Measurements from ENCODE around the gene KBTBD7. TPM values are rescaled to one million over a fixed set of nuclear protein-coding genes. Genes with fewer than 3 reads are reported as not detected.

The KBTBD7 gene
- total and polyA plus RNA-seq, 2 of the 13 experiments (the other 11 are each of a cell fraction or from before 2014, with no cell fraction given), result 3.6 to 9.0 TPM

DNA sequence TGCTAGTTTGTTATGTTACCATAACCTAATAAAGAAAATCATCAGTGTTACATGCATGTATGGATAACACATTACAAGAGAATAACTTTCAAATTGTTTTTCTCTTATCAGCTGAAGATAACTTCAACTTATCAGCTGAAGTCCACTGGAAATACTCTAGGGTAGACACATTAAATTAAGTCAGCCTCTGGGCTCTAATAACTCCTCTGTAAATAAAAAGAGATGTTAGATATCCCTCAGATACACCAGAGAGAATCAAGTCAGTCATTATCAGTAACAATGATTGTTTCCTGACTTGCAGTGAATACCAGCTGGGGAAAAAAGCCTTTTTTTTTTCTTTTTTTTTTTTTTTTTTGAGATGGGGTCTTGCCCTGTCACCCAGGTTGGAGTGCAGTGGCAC, 1.6 kb upstream of the KBTBD7 start (continued):
- TF ChIP-seq, protein P1, sequence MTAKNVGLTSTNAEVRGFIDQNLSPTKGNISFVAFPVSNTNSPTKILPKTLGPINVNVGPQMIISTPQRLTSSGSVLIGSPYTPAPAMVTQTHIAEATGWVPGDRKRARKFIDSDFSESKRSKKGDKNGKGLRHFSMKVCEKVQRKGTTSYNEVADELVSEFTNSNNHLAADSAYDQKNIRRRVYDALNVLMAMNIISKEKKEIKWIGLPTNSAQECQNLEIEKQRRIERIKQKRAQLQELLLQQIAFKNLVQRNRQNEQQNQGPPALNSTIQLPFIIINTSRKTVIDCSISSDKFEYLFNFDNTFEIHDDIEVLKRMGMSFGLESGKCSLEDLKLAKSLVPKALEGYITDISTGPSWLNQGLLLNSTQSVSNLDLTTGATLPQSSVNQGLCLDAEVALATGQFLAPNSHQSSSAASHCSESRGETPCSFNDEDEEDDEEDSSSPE (CRISPR knock-in tag; IDR thresholded peaks at IDR 0.05), result no peak
- TF ChIP-seq, protein P2, sequence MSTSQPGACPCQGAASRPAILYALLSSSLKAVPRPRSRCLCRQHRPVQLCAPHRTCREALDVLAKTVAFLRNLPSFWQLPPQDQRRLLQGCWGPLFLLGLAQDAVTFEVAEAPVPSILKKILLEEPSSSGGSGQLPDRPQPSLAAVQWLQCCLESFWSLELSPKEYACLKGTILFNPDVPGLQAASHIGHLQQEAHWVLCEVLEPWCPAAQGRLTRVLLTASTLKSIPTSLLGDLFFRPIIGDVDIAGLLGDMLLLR (CRISPR knock-in tag; IDR thresholded peaks at IDR 0.05), result no peak
- TF ChIP-seq, protein P3, sequence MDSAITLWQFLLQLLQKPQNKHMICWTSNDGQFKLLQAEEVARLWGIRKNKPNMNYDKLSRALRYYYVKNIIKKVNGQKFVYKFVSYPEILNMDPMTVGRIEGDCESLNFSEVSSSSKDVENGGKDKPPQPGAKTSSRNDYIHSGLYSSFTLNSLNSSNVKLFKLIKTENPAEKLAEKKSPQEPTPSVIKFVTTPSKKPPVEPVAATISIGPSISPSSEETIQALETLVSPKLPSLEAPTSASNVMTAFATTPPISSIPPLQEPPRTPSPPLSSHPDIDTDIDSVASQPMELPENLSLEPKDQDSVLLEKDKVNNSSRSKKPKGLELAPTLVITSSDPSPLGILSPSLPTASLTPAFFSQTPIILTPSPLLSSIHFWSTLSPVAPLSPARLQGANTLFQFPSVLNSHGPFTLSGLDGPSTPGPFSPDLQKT (CRISPR knock-in tag; IDR thresholded peaks at IDR 0.05; ENCODE audit: borderline replicate concordance), result no peak

- BruUV-seq (replicated peaks), result no TSS peak
- Histone ChIP-seq H3K4me3 (replicated peaks in 1 of 3; ENCODE audit: insufficient read depth in 1 of 3, low read depth in 2 of 3, low read length in 3 of 3) (peak overlapping the region in 2 of 3 experiments; percentile 57 to 89; a peak in 4 of 6 replicates), H3K4me1 (ENCODE audit: insufficient read depth, low read length) (peaks cover 57% of the 10 kb centered on the region), H3K9me3 (ENCODE audit: low read length) (no peaks in the 10 kb centered on the region), H3K4me2 (ENCODE audit: low read depth, low read length) (peak overlapping the region; percentile 87), H4K20me1 (ENCODE audit: insufficient read depth, low read length) (no peaks in the 10 kb centered on the region), H3K27ac (ENCODE audit: extremely low read length, insufficient read depth, low read length) (no peak overlapping the region), H3K27me3 (ENCODE audit: control insufficient read depth in 1 of 2, insufficient read depth in 2 of 2, low read length in 2 of 2) (no peaks in the 10 kb centered on the region; a peak in 1 of 5 replicates), H3K79me2 (ENCODE audit: insufficient read depth, low read length) (peaks cover 21% of the 10 kb centered on the region), H2AFZ (ENCODE audit: low read length) (no peak overlapping the region), H3K9ac (ENCODE audit: insufficient read depth, low read depth, low read length) (peak overlapping the region; percentile 91), H3K36me3 (replicated peaks in 1 of 2; ENCODE audit: control insufficient read depth in 1 of 2, insufficient read depth in 2 of 2, low read length in 2 of 2) (no peaks in the 10 kb centered on the region)
- intact Hi-C loops (cut with micrococcal nuclease; ENCODE audit: unreplicated experiment) (loop anchor here (10.0 kb wide), 1 partner anchor 119 kb away; no protein-coding TSS in a partner anchor), in situ Hi-C loops (cut with HindIII; ENCODE audit: extremely low pct_ligation_motif_present, low pct_unique_long_range_greater_than_20kb) (loop anchor here (5.0 to 10.0 kb wide), 2 partner anchors 61 to 129 kb away; partner anchors contain the start of genes KBTBD6 and WBP4)
- ATAC-seq (no peak), FAIRE-seq (no peak), DNase-seq (ENCODE audit: low spot score) (no peak)
- ChIA-PET CTCF (ENCODE audit: low intra/inter-chr PET ratio, low total read pairs) (no interaction called here), POLR2A (interaction anchor here (1.1 kb wide), 1 partner anchor 61 kb away, joined by 3 read pairs; the partner anchor contains the start of gene KBTBD6)
- WGBS (ENCODE audit: low lambda C conversion rate), result 98% methylated on average over 17 of the region's 18 CpGs
- TF ChIP-seq CHD4 (IDR thresholded peaks at IDR 0.05; ENCODE audit: borderline replicate concordance, low read length) (no peak), ZNF484 (CRISPR knock-in tag; IDR thresholded peaks at IDR 0.05; ENCODE audit: borderline replicate concordance, low read depth) (0 out of 2 replicates have a peak, but pooled peaks have one; percentile 24), HIVEP1 (CRISPR knock-in tag; IDR thresholded peaks at IDR 0.05) (no peak; the same call in 1 of the 2 replicates), PRPF4 (IDR thresholded peaks at IDR 0.05; ENCODE audit: low read depth, low read length, poor library complexity, severe bottlenecking) (peak; percentile 16), ZNF296 (CRISPR knock-in tag; conservative IDR thresholded peaks at IDR 0.05) (0 out of 2 replicates have a peak, but pooled peaks have one; percentile 12)
Measured at GRCh38 chr13:41193469-41193868, 900 bp downstream of the KBTBD7 start.
